Measurements from ENCODE around the gene POLH.
"Not testable (repeated sequence)": the region's sequence is repeated elsewhere in the genome, so short reads cannot be mapped to it uniquely, and the experiment has no call there.

DNA sequence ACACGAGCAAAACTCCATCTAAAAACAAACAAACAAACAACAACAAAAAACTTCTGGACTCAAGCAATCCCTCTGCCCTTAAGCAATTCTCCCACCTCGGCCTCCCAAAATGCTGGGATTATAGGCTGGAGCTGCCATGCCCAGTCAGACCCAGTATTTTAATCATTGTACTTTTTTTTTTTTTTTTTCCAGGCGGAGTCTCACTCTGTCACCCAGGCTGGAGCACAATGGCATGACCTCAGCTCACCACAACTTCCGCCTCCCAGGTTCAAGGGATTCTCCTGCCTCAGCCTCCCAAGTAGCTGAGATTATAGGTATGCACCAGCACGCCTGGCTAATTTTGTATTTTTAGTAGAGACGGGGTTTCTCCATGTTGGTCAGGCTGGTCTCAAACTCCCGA, 57.0 kb downstream of the POLH start:
- not testable (repeated sequence) for TF ChIP-seq FOXM1 (IDR thresholded peaks at IDR 0.05; ENCODE audit: low read depth); MEF2A (IDR thresholded peaks at IDR 0.05; ENCODE audit: borderline replicate concordance, low read depth)
- TF ChIP-seq, protein P1, sequence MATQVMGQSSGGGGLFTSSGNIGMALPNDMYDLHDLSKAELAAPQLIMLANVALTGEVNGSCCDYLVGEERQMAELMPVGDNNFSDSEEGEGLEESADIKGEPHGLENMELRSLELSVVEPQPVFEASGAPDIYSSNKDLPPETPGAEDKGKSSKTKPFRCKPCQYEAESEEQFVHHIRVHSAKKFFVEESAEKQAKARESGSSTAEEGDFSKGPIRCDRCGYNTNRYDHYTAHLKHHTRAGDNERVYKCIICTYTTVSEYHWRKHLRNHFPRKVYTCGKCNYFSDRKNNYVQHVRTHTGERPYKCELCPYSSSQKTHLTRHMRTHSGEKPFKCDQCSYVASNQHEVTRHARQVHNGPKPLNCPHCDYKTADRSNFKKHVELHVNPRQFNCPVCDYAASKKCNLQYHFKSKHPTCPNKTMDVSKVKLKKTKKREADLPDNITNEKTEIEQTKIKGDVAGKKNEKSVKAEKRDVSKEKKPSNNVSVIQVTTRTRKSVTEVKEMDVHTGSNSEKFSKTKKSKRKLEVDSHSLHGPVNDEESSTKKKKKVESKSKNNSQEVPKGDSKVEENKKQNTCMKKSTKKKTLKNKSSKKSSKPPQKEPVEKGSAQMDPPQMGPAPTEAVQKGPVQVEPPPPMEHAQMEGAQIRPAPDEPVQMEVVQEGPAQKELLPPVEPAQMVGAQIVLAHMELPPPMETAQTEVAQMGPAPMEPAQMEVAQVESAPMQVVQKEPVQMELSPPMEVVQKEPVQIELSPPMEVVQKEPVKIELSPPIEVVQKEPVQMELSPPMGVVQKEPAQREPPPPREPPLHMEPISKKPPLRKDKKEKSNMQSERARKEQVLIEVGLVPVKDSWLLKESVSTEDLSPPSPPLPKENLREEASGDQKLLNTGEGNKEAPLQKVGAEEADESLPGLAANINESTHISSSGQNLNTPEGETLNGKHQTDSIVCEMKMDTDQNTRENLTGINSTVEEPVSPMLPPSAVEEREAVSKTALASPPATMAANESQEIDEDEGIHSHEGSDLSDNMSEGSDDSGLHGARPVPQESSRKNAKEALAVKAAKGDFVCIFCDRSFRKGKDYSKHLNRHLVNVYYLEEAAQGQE (IDR thresholded peaks at IDR 0.05; ENCODE audit: low read depth, low read length), result not testable (repeated sequence)

Data from SK-N-SH (cell line).